Cortex of kidney (tissue), 1 donor: ENCODE results near the gene NME3.

Experiments used
- DNase-seq: peaks from one replicate; lab custom pipeline; 2025; lab: John Stamatoyannopoulos, UW

NME3 gene

GRCh38 chr16:1724491-1724890, 46.9 kb downstream of the NME3 start:
- DNase-seq = no peak

GRCh38 chr16:1723450-1724147, 47.7 kb downstream of the NME3 start:
- no peak for DNase-seq

- no peak for DNase-seq
These were observed 50.0 kb downstream of the NME3 start for GRCh38 chr16:1721372-1721771.
